C4-2B (cell line): ENCODE results near the gene CEP85L.

Experiments
- CTCF ChIP-seq: fragments of 450-650 bp; conservative IDR thresholded peaks from 2 replicates; pipeline ENCODE4 v1.5.1; 2017; ENCODE audit warnings: mild to moderate bottlenecking
- ZFX ChIP-seq: fragments of 450-650 bp; IDR thresholded peaks from 2 replicates; pipeline ENCODE4 v1.6.1; 2017

GRCh38 chr6:118485601-118486550, 165.5 kb downstream of the CEP85L start:
- TF ChIP-seq CTCF (no peak), ZFX (no peak)
